Measurements from ENCODE around the gene MMP25. TPM values are rescaled to one million over a fixed set of nuclear protein-coding genes. Genes with fewer than 3 reads are reported as not detected.
"Not testable (repeated sequence)": the region's sequence is repeated elsewhere in the genome, so short reads cannot be mapped to it uniquely, and the experiment has no call there.

The MMP25 gene
- total RNA-seq, 1 donor from 2014 or later: 0.89 TPM

- H2AFZ ChIP-seq (ENCODE audit: low read depth, low read length); H3K36me3 Mint-ChIP-seq (ENCODE audit: low read depth, unreplicated experiment); H4K20me1 ChIP-seq (ENCODE audit: insufficient read depth, low read length); FAIRE-seq; H3K4me3 Mint-ChIP-seq (ENCODE audit: unreplicated experiment); H3K27ac ChIP-seq (ENCODE audit: low read depth, low read length); H3K9me3 Mint-ChIP-seq (ENCODE audit: unreplicated experiment); H3K4me1 Mint-ChIP-seq (ENCODE audit: low read depth, unreplicated experiment); H3K27me3 ChIP-seq (ENCODE audit: insufficient read depth, low read length); H3K4me1 ChIP-seq (ENCODE audit: insufficient read depth, low read length); H3K9ac ChIP-seq (ENCODE audit: low read length); H3K4me2 ChIP-seq (ENCODE audit: low read length); H3K36me3 ChIP-seq (ENCODE audit: insufficient read depth, low read length); DNase-seq (ENCODE audit: low read depth); H3K9me3 ChIP-seq (ENCODE audit: insufficient read depth, low read depth, low read length); H3K79me2 ChIP-seq (ENCODE audit: insufficient read depth, low read length); H3K27ac Mint-ChIP-seq (ENCODE audit: unreplicated experiment); H3K4me3 ChIP-seq (ENCODE audit: insufficient read depth, low read depth, low read length): not testable (repeated sequence)
- peaks cover 21% of the 10 kb centered on the region for H3K27me3 Mint-ChIP-seq (ENCODE audit: low read depth, unreplicated experiment)
Observed at GRCh38 chr16:3053330-3053710, 7.0 kb downstream of the MMP25 start.

GRCh38 chr16:3054965-3055733, 8.8 kb downstream of the MMP25 start:
- H3K27me3 Mint-ChIP-seq (ENCODE audit: low read depth, unreplicated experiment): peaks cover 13% of the 10 kb centered on the region
- FAIRE-seq: no peak
- H2AFZ ChIP-seq (ENCODE audit: low read depth, low read length): no peak overlapping the region

GRCh38 chr16:3055734-3056115, 9.4 kb downstream of the MMP25 start:
- H3K4me3 Mint-ChIP-seq (ENCODE audit: unreplicated experiment): not testable (repeated sequence)

More at GRCh38 chr16:3054965-3055733, 8.8 kb downstream of the MMP25 start:
- no peak overlapping the region for H3K27ac ChIP-seq (ENCODE audit: low read depth, low read length)
- peaks cover 10% of the 10 kb centered on the region for H3K36me3 Mint-ChIP-seq (ENCODE audit: low read depth, unreplicated experiment)
- H3K4me3 Mint-ChIP-seq (ENCODE audit: unreplicated experiment): no peak overlapping the region
- H3K4me1 ChIP-seq (ENCODE audit: insufficient read depth, low read length): peaks cover 10% of the 10 kb centered on the region
- H3K9me3 ChIP-seq (ENCODE audit: insufficient read depth, low read depth, low read length): no peaks in the 10 kb centered on the region
- H3K27me3 ChIP-seq (ENCODE audit: insufficient read depth, low read length): no peaks in the 10 kb centered on the region
- peaks cover 3% of the 10 kb centered on the region for H4K20me1 ChIP-seq (ENCODE audit: insufficient read depth, low read length)
- no peaks in the 10 kb centered on the region for H3K36me3 ChIP-seq (ENCODE audit: insufficient read depth, low read length)
- H3K27ac Mint-ChIP-seq (ENCODE audit: unreplicated experiment): no peak overlapping the region
- no peaks in the 10 kb centered on the region for H3K4me1 Mint-ChIP-seq (ENCODE audit: low read depth, unreplicated experiment)
- no peak overlapping the region for H3K9ac ChIP-seq (ENCODE audit: low read length)
- H3K4me2 ChIP-seq (ENCODE audit: low read length): no peak overlapping the region
- no peak for TF ChIP-seq EZH2 (IDR thresholded peaks at IDR 0.05; ENCODE audit: insufficient read depth, low read length)
- TF ChIP-seq CTCF (IDR thresholded peaks at IDR 0.05; ENCODE audit: insufficient read depth, low read depth, low read length): no peak
- H3K79me2 ChIP-seq (ENCODE audit: insufficient read depth, low read length): no peaks in the 10 kb centered on the region
- peaks cover 3% of the 10 kb centered on the region for H3K9me3 Mint-ChIP-seq (ENCODE audit: unreplicated experiment)
- no peak for DNase-seq (ENCODE audit: low read depth)
- no peak overlapping the region for H3K4me3 ChIP-seq (ENCODE audit: insufficient read depth, low read depth, low read length)

More at GRCh38 chr16:3055734-3056115, 9.4 kb downstream of the MMP25 start:
- H3K36me3 Mint-ChIP-seq (ENCODE audit: low read depth, unreplicated experiment); H3K9me3 Mint-ChIP-seq (ENCODE audit: unreplicated experiment); H3K27ac ChIP-seq (ENCODE audit: low read depth, low read length); H3K79me2 ChIP-seq (ENCODE audit: insufficient read depth, low read length); H3K27me3 ChIP-seq (ENCODE audit: insufficient read depth, low read length); H2AFZ ChIP-seq (ENCODE audit: low read depth, low read length); FAIRE-seq; H3K4me2 ChIP-seq (ENCODE audit: low read length); DNase-seq (ENCODE audit: low read depth); H3K9ac ChIP-seq (ENCODE audit: low read length); H3K27ac Mint-ChIP-seq (ENCODE audit: unreplicated experiment); H3K4me1 ChIP-seq (ENCODE audit: insufficient read depth, low read length); H4K20me1 ChIP-seq (ENCODE audit: insufficient read depth, low read length); H3K4me3 ChIP-seq (ENCODE audit: insufficient read depth, low read depth, low read length); H3K9me3 ChIP-seq (ENCODE audit: insufficient read depth, low read depth, low read length); H3K4me1 Mint-ChIP-seq (ENCODE audit: low read depth, unreplicated experiment); H3K36me3 ChIP-seq (ENCODE audit: insufficient read depth, low read length): not testable (repeated sequence)
- peaks cover 11% of the 10 kb centered on the region for H3K27me3 Mint-ChIP-seq (ENCODE audit: low read depth, unreplicated experiment)
